GM23338 (cell line): ENCODE results near the gene ESR1. TPM values are rescaled to one million over a fixed set of nuclear protein-coding genes. Genes with fewer than 3 reads are reported as not detected.

Experiments used
- ATAC-seq: fragments of 200-7000 bp; cut with Tn5 transposase; 3 replicates; pipeline ENCODE4 v1.9.1; 2020
- DNase-seq: peaks from one replicate; pipeline ENCODE4 v3.0.0-alpha.2; 2015; ENCODE audit warnings: low spot score
- H2AFZ ChIP-seq: fragments of 200-600 bp; sonication (generic); 2 replicates; pipeline ENCODE4 v1.8.0; 2016; ENCODE audit warnings: antibody characterized with exemption, mild to moderate bottlenecking, moderate library complexity
- H3F3A ChIP-seq: fragments of 200-600 bp; sonication (generic); replicated peaks from 2 replicates; pipeline ENCODE4 v1.8.0; 2017; ENCODE audit warnings: antibody characterized with exemption, mixed run types, low read depth
- H3K27ac ChIP-seq: fragments of 200-600 bp; sonication (generic); 2 replicates; pipeline ENCODE4 v1.6.1; 2016; ENCODE audit warnings: low read depth
- H3K27me3 ChIP-seq: fragments of 200-600 bp; sonication (generic); 2 replicates; pipeline ENCODE4 v1.8.0; 2016; ENCODE audit warnings: mild to moderate bottlenecking, mixed run types, moderate library complexity; ENCODE audit not compliant: insufficient read depth
- H3K36me3 ChIP-seq: fragments of 200-600 bp; sonication (generic); 2 replicates; pipeline ENCODE4 v1.8.0; 2016; ENCODE audit warnings: mild to moderate bottlenecking; ENCODE audit not compliant: insufficient read depth
- H3K4me1 ChIP-seq: fragments of 200-600 bp; sonication (generic); 2 replicates; pipeline ENCODE4 v1.8.0; 2016; ENCODE audit warnings: mild to moderate bottlenecking, moderate library complexity; ENCODE audit not compliant: insufficient read depth
- H3K4me2 ChIP-seq: fragments of 200-600 bp; sonication (generic); 2 replicates; pipeline ENCODE4 v1.7.1; 2017; ENCODE audit warnings: mixed run types
- H3K4me3 ChIP-seq: fragments of 200-600 bp; sonication (generic); 2 replicates; pipeline ENCODE4 v1.6.1; 2016; ENCODE audit warnings: mixed run types
- H3K79me2 ChIP-seq: fragments of 200-600 bp; sonication (generic); replicated peaks from 2 replicates; pipeline ENCODE4 v1.8.0; 2017; ENCODE audit warnings: mild to moderate bottlenecking; ENCODE audit not compliant: insufficient read depth
- H3K9me2 ChIP-seq: fragments of 200-600 bp; sonication (generic); 2 replicates; pipeline ENCODE4 v1.8.0; 2017; ENCODE audit not compliant: insufficient read depth
- H4K20me1 ChIP-seq: fragments of 200-600 bp; sonication (generic); replicated peaks from 2 replicates; pipeline ENCODE4 v1.8.0; 2017; ENCODE audit warnings: mild to moderate bottlenecking; ENCODE audit not compliant: insufficient read depth
- H3K27ac Mint-ChIP-seq: 2 replicates; pipeline ENCODE4 v1.8.0; 2020; ENCODE audit warnings: inconsistent platforms, mild to moderate bottlenecking, moderate library complexity, mixed read lengths
- H3K27me3 Mint-ChIP-seq: 3 replicates; pipeline ENCODE4 v1.8.0; 2022; ENCODE audit warnings: low read depth, mild to moderate bottlenecking, moderate library complexity, mixed read lengths, inconsistent platforms; ENCODE audit not compliant: insufficient read depth, poor library complexity
- H3K36me3 Mint-ChIP-seq: 3 replicates; pipeline ENCODE4 v1.8.0; 2021; ENCODE audit warnings: low read depth, mild to moderate bottlenecking, inconsistent platforms, moderate library complexity, mixed read lengths
- H3K4me1 Mint-ChIP-seq: 3 replicates; pipeline ENCODE4 v1.8.0; 2020; ENCODE audit warnings: mild to moderate bottlenecking, inconsistent platforms, mixed read lengths
- H3K4me3 Mint-ChIP-seq: 3 replicates; pipeline ENCODE4 v1.8.0; 2021; ENCODE audit warnings: moderate library complexity, mild to moderate bottlenecking, inconsistent platforms, mixed read lengths
- H3K9me3 Mint-ChIP-seq: 3 replicates; pipeline ENCODE4 v1.8.0; 2020; ENCODE audit warnings: moderate library complexity, mild to moderate bottlenecking, inconsistent platforms, mixed read lengths
- EZH2 ChIP-seq: fragments of 200-600 bp; sonication (generic); IDR thresholded peaks from one replicate; pipeline ENCODE4 v1.8.0; 2017; ENCODE audit warnings: antibody characterized with exemption, mild to moderate bottlenecking, low read depth; ENCODE audit not compliant: unreplicated experiment
- EZH2phosphoT487 ChIP-seq: fragments of 200-600 bp; sonication (generic); IDR thresholded peaks from one replicate; pipeline ENCODE4 v1.8.1; 2018; ENCODE audit warnings: antibody characterized with exemption; ENCODE audit not compliant: unreplicated experiment
- NANOG ChIP-seq: IDR thresholded peaks from 2 replicates; pipeline ENCODE4 v1.6.1; 2016; ENCODE audit warnings: antibody characterized with exemption, borderline replicate concordance
- POLR2AphosphoS5 ChIP-seq: IDR thresholded peaks from 2 replicates; pipeline ENCODE4 v1.6.1; 2016; ENCODE audit warnings: antibody characterized with exemption, low read depth
- ZNF114 ChIP-seq: fragments of 250-450 bp; sonication (Bioruptor Pico); IDR thresholded peaks from 2 replicates; pipeline ENCODE4 v1.5.0; 2020; ENCODE audit warnings: mild to moderate bottlenecking, moderate library complexity
- polyA plus RNA-seq: library from polyadenylated mRNA; unstranded; fragments of >200 nt; fragmentation: Nextera tagmentation; extraction: Ambion mirVana; gene quantifications from 2 replicates; pipeline ENCODE4 v1.2.1, GENCODE V29; 2016
- total RNA-seq: library from RNA; depleted of rRNA; stranded (reverse); fragments of >200 nt; shearing (Covaris generic); gene quantifications from 2 replicates; pipeline ENCODE4 v1.2.3, GENCODE V29; 2014
- TF ChIP-seq, protein P1 (sequence below): fragments of 250-450 bp; sonication (Bioruptor Pico); IDR thresholded peaks from 2 replicates; pipeline ENCODE4 v1.5.0; 2020; ENCODE audit warnings: mild to moderate bottlenecking, moderate library complexity

The ESR1 gene
- total and polyA plus RNA-seq, 2 experiments from 2014 or later = 0.94 TPM; not detected in 1

DNA sequence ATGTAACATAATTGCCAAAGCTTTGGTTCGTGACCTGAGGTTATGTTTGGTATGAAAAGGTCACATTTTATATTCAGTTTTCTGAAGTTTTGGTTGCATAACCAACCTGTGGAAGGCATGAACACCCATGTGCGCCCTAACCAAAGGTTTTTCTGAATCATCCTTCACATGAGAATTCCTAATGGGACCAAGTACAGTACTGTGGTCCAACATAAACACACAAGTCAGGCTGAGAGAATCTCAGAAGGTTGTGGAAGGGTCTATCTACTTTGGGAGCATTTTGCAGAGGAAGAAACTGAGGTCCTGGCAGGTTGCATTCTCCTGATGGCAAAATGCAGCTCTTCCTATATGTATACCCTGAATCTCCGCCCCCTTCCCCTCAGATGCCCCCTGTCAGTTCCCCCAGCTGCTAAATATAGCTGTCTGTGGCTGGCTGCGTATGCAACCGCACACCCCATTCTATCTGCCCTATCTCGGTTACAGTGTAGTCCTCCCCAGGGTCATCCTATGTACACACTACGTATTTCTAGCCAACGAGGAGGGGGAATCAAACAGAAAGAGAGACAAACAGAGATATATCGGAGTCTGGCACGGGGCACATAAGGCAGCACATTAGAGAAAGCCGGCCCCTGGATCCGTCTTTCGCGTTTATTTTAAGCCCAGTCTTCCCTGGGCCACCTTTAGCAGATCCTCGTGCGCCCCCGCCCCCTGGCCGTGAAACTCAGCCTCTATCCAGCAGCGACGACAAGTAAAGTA, 547 bp upstream of the ESR1 start (continued):
- TF ChIP-seq, protein P1, sequence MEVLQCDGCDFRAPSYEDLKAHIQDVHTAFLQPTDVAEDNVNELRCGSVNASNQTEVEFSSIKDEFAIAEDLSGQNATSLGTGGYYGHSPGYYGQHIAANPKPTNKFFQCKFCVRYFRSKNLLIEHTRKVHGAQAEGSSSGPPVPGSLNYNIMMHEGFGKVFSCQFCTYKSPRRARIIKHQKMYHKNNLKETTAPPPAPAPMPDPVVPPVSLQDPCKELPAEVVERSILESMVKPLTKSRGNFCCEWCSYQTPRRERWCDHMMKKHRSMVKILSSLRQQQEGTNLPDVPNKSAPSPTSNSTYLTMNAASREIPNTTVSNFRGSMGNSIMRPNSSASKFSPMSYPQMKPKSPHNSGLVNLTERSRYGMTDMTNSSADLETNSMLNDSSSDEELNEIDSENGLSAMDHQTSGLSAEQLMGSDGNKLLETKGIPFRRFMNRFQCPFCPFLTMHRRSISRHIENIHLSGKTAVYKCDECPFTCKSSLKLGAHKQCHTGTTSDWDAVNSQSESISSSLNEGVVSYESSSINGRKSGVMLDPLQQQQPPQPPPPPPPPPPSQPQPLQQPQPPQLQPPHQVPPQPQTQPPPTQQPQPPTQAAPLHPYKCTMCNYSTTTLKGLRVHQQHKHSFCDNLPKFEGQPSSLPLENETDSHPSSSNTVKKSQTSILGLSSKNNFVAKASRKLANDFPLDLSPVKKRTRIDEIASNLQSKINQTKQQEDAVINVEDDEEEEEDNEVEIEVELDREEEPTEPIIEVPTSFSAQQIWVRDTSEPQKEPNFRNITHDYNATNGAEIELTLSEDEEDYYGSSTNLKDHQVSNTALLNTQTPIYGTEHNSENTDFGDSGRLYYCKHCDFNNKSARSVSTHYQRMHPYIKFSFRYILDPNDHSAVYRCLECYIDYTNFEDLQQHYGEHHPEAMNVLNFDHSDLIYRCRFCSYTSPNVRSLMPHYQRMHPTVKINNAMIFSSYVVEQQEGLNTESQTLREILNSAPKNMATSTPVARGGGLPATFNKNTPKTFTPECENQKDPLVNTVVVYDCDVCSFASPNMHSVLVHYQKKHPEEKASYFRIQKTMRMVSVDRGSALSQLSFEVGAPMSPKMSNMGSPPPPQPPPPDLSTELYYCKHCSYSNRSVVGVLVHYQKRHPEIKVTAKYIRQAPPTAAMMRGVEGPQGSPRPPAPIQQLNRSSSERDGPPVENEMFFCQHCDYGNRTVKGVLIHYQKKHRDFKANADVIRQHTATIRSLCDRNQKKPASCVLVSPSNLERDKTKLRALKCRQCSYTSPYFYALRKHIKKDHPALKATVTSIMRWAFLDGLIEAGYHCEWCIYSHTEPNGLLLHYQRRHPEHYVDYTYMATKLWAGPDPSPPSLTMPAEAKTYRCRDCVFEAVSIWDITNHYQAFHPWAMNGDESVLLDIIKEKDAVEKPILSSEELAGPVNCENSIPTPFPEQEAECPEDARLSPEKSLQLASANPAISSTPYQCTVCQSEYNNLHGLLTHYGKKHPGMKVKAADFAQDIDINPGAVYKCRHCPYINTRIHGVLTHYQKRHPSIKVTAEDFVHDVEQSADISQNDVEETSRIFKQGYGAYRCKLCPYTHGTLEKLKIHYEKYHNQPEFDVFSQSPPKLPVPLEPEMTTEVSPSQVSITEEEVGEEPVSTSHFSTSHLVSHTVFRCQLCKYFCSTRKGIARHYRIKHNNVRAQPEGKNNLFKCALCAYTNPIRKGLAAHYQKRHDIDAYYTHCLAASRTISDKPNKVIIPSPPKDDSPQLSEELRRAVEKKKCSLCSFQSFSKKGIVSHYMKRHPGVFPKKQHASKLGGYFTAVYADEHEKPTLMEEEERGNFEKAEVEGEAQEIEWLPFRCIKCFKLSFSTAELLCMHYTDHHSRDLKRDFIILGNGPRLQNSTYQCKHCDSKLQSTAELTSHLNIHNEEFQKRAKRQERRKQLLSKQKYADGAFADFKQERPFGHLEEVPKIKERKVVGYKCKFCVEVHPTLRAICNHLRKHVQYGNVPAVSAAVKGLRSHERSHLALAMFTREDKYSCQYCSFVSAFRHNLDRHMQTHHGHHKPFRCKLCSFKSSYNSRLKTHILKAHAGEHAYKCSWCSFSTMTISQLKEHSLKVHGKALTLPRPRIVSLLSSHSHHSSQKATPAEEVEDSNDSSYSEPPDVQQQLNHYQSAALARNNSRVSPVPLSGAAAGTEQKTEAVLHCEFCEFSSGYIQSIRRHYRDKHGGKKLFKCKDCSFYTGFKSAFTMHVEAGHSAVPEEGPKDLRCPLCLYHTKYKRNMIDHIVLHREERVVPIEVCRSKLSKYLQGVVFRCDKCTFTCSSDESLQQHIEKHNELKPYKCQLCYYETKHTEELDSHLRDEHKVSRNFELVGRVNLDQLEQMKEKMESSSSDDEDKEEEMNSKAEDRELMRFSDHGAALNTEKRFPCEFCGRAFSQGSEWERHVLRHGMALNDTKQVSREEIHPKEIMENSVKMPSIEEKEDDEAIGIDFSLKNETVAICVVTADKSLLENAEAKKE (CRISPR knock-in tag) = no peak
- TF ChIP-seq POLR2AphosphoS5 (no peak), ZNF114 (CRISPR knock-in tag) (no peak), NANOG (no peak)

DNA sequence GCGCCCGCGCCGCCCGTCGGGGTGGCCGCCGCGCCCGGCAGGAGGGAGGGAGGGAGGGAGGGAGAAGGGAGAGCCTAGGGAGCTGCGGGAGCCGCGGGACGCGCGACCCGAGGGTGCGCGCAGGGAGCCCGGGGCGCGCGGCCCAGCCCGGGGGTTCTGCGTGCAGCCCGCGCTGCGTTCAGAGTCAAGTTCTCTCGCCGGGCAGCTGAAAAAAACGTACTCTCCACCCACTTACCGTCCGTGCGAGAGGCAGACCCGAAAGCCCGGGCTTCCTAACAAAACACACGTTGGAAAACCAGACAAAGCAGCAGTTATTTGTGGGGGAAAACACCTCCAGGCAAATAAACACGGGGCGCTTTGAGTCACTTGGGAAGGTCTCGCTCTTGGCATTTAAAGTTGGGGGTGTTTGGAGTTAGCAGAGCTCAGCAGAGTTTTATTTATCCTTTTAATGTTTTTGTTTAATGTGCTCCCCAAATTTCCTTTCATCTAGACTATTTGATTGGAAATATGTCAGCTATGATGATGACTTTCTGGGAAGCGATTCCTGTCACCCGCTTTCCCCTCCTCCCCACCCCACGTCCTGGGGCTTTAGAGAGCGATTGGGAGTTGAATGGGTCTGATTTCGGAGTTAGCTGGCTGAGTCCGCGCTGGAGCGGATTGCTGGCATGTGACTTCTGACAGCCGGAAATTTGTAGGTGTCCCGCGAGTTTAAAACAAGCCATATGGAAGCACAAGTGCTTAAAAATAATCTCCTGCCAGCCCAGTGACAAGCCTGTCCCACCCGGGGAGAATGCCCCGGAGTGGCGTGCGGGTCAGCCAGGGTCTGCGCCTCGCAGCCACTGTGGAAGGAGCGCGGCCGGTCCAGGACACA, 1.1 kb downstream of the ESR1 start:
- Histone ChIP-seq H3K9me2 (no peaks in the 10 kb centered on the region), H3F3A (no peaks in the 10 kb centered on the region), H4K20me1 (0 out of 2 replicates have a peak, but pooled peaks cover 8% of the 10 kb centered on the region), H3K27me3 (peaks cover 59% of the 10 kb centered on the region), H2AFZ (peak overlapping the region; percentile 97), H3K4me2 (peak overlapping the region; percentile 88), H3K4me1 (peaks cover 10% of the 10 kb centered on the region), H3K79me2 (no peaks in the 10 kb centered on the region), H3K27ac (no peak overlapping the region), H3K36me3 (no peaks in the 10 kb centered on the region), H3K4me3 (peak overlapping the region; percentile 76)
- peak overlapping the region; percentile 82 for H3K4me3 Mint-ChIP-seq
- H3K27ac Mint-ChIP-seq = no peak overlapping the region
- H3K4me1 Mint-ChIP-seq = peaks cover 21% of the 10 kb centered on the region
- ATAC-seq (peak; percentile 38), DNase-seq (peak; percentile 51)
- H3K9me3 Mint-ChIP-seq = no peaks in the 10 kb centered on the region; the same call in 2 of the 3 replicates
- H3K36me3 Mint-ChIP-seq = no peaks in the 10 kb centered on the region
- peaks cover 41% of the 10 kb centered on the region for H3K27me3 Mint-ChIP-seq
- TF ChIP-seq EZH2phosphoT487 (no peak), EZH2 (peak; percentile 80)
